T-helper 2 cell treated with Interferon-gamma antibody and Interleukin-4, amounts not matched to agents 100 ng/mL and 5 ng/mL, for 36 hours (primary cell): ENCODE measurements around the gene MRC2. TPM values are rescaled to one million over a fixed set of nuclear protein-coding genes. Genes with fewer than 3 reads are reported as not detected.

Experiments used
- intact Hi-C: fragments of 100-400 bp; cut with micrococcal nuclease; formaldehyde crosslinking; loops from one replicate; pipeline ENCODE4 v1.15.1; 2023
- total RNA-seq: library from RNA; stranded (reverse); gene quantifications from 2 replicates; pipeline ENCODE4 v1.2.3, GENCODE V29; 2022

The MRC2 gene
- total RNA-seq, 1 donor from 2014 or later: 0.70 TPM

- intact Hi-C loops: no loop called here
These were observed 30.9 kb downstream of the MRC2 start for GRCh38 chr17:62658136-62658920.

GRCh38 chr17:62660629-62661118 lies 33.2 kb downstream of the MRC2 start:
- intact Hi-C loops: no loop called here

- intact Hi-C loops: no loop called here
These were observed 33.9 kb downstream of the MRC2 start for GRCh38 chr17:62661337-62661736.

- intact Hi-C loops: no loop called here
These were observed 35.4 kb downstream of the MRC2 start for GRCh38 chr17:62662855-62663254.

- intact Hi-C loops: no loop called here
These were observed 35.8 kb downstream of the MRC2 start for GRCh38 chr17:62663304-62663703.

- intact Hi-C loops: no loop called here
These were observed 37.1 kb downstream of the MRC2 start for GRCh38 chr17:62664336-62665120.

- intact Hi-C loops: no loop called here
These were observed 38.1 kb downstream of the MRC2 start for GRCh38 chr17:62665599-62665998.

GRCh38 chr17:62666061-62666800 lies 38.8 kb downstream of the MRC2 start:
- intact Hi-C loops: no loop called here

GRCh38 chr17:62666801-62667591 lies 39.5 kb downstream of the MRC2 start:
- intact Hi-C loops: no loop called here

- intact Hi-C loops: no loop called here
These were observed 40.8 kb downstream of the MRC2 start for GRCh38 chr17:62668091-62668804.

- intact Hi-C loops: loop anchor here (10.0 kb wide), 1 partner anchor 734 kb away; no protein-coding TSS in a partner anchor
These were observed 42.8 kb downstream of the MRC2 start for GRCh38 chr17:62670202-62670821.

GRCh38 chr17:62671553-62671952 lies 44.1 kb downstream of the MRC2 start:
- intact Hi-C loops: loop anchor here (10.0 kb wide), 1 partner anchor 733 kb away; no protein-coding TSS in a partner anchor

GRCh38 chr17:62672957-62673356 lies 45.5 kb downstream of the MRC2 start:
- intact Hi-C loops: loop anchor here (1.0 to 10.0 kb wide), 2 partner anchors 295 to 732 kb away; no protein-coding TSS in a partner anchor

- intact Hi-C loops: loop anchor here (10.0 kb wide), 1 partner anchor 731 kb away; no protein-coding TSS in a partner anchor
These were observed 46.3 kb downstream of the MRC2 start for GRCh38 chr17:62673614-62674362.

- intact Hi-C loops: loop anchor here (10.0 kb wide), 1 partner anchor 730 kb away; no protein-coding TSS in a partner anchor
These were observed 46.9 kb downstream of the MRC2 start for GRCh38 chr17:62674363-62674739.

- intact Hi-C loops: loop anchor here (10.0 kb wide), 1 partner anchor 730 kb away; no protein-coding TSS in a partner anchor
These were observed 47.4 kb downstream of the MRC2 start for GRCh38 chr17:62674841-62675240.

GRCh38 chr17:62675260-62675659 lies 47.8 kb downstream of the MRC2 start:
- intact Hi-C loops: loop anchor here (10.0 kb wide), 1 partner anchor 730 kb away; no protein-coding TSS in a partner anchor

- intact Hi-C loops: loop anchor here (10.0 kb wide), 1 partner anchor 729 kb away; no protein-coding TSS in a partner anchor
These were observed 48.2 kb downstream of the MRC2 start for GRCh38 chr17:62675701-62676100.
